Endothelial cell of umbilical vein (primary cell): ENCODE results near the gene THSD4. TPM values are rescaled to one million over a fixed set of nuclear protein-coding genes. Genes with fewer than 3 reads are reported as not detected.
A peak's percentile ranks its signal among the peaks of the same experiment; 100 is the strongest.

ENCODE experiments used
- BruUV-seq: library from RNA; stranded (reverse); fragments of 400-500 nt; replicated peaks from 2 replicates; lab custom pipeline; 2021; lab: Mats Ljungman, UMichigan
- CTCF ChIA-PET: fragments of 300-600, 350-600 bp; sonication (Branson Sonifier 250); formaldehyde crosslinking; loops from one replicate; lab custom pipeline; 2021; ENCODE audit warnings: antibody characterized with exemption, inconsistent platforms; lab: Charles Lee
- POLR2A ChIA-PET: fragments of 300-600, 350-600 bp; sonication (Branson Sonifier 250); formaldehyde crosslinking; loops from one replicate; lab custom pipeline; 2021; ENCODE audit warnings: antibody characterized with exemption, inconsistent platforms; lab: Charles Lee
- DNase-seq: peaks from one replicate; pipeline ENCODE4 v3.0.0-alpha.2; 2011; ENCODE audit warnings: low read depth, low spot score
- FAIRE-seq: peaks from 2 replicates; lab custom pipeline; 2011; peaks lifted over from hg19 to GRCh38; lab: Jason Lieb, UNC
- H2AFZ ChIP-seq: 2 replicates; pipeline ENCODE4 v1.6.0; 2012; ENCODE audit warnings: low read depth, low read length, control low read depth, inconsistent platforms
- H3K27ac ChIP-seq: 2 replicates; pipeline ENCODE4 v1.5.1; 2011; ENCODE audit warnings: low read depth, mild to moderate bottlenecking, control low read depth, low read length, moderate library complexity; ENCODE audit not compliant: insufficient read depth
- H3K27me3 ChIP-seq, 2 experiments: 2 replicates each; pipeline versions ENCODE4 v1.6.0 to v1.6.1; 2011; ENCODE audit warnings: low read length in 2 of 2, mixed read lengths in 1 of 2; ENCODE audit not compliant: control insufficient read depth in 2 of 2, insufficient read depth in 2 of 2
- H3K36me3 ChIP-seq, 2 experiments: 2 replicates in 1 of 2; 3 replicates in 1 of 2; pipeline ENCODE4 v1.5.1; 2011; ENCODE audit warnings: low read length in 2 of 2, mild to moderate bottlenecking in 1 of 2, moderate library complexity in 1 of 2; ENCODE audit not compliant: control insufficient read depth in 2 of 2, insufficient read depth in 2 of 2; ENCODE audit errors: extremely low read depth in 1 of 2
- H3K4me1 ChIP-seq: 3 replicates; pipeline ENCODE4 v1.5.1; 2011; ENCODE audit warnings: mild to moderate bottlenecking, low read length; ENCODE audit not compliant: control insufficient read depth, insufficient read depth; ENCODE audit errors: extremely low read depth
- H3K4me2 ChIP-seq: 2 replicates; pipeline ENCODE4 v1.6.1; 2011; ENCODE audit warnings: low read length, control low read depth, mixed read lengths; ENCODE audit not compliant: insufficient read depth
- H3K4me3 ChIP-seq, 3 experiments: fragments of 200-600 bp in 1 of 3; sonication (generic), shearing (Covaris generic) in 1 of 3; replicated peaks in 1 of 3; 2 replicates each; pipeline ENCODE4 v1.5.1; 2011 to 2016; ENCODE audit warnings: control low read depth in 3 of 3, low read length in 3 of 3, mild to moderate bottlenecking in 2 of 3, inconsistent platforms in 1 of 3, low read depth in 1 of 3, moderate library complexity in 1 of 3; ENCODE audit not compliant: insufficient read depth in 1 of 3
- H3K79me2 ChIP-seq: 2 replicates; pipeline ENCODE4 v1.6.0; 2012; ENCODE audit warnings: low read length, inconsistent platforms; ENCODE audit not compliant: control insufficient read depth, insufficient read depth
- H3K9ac ChIP-seq: replicated peaks from 2 replicates; pipeline ENCODE3; 2011; ENCODE audit warnings: low read length, control low read depth; ENCODE audit not compliant: insufficient read depth; ENCODE audit errors: extremely low read depth
- H3K9me1 ChIP-seq: replicated peaks from 3 replicates; pipeline ENCODE4 v1.6.0; 2011; ENCODE audit warnings: mild to moderate bottlenecking, low read length; ENCODE audit not compliant: control insufficient read depth, insufficient read depth; ENCODE audit errors: extremely low read depth
- H3K9me3 ChIP-seq: replicated peaks from 2 replicates; pipeline ENCODE4 v1.5.1; 2012; ENCODE audit warnings: low read length, inconsistent platforms; ENCODE audit not compliant: control insufficient read depth, insufficient read depth
- H4K20me1 ChIP-seq: replicated peaks from 2 replicates; pipeline ENCODE3; 2011; ENCODE audit warnings: mild to moderate bottlenecking, low read length; ENCODE audit not compliant: control insufficient read depth, insufficient read depth; ENCODE audit errors: extremely low read depth
- CTCF ChIP-seq, 2 donors: IDR thresholded peaks; 1 replicate in 1 of 2; 2 replicates in 1 of 2; pipeline ENCODE4 v1.5.1; 2011; ENCODE audit warnings: low read length in 2 of 2, mild to moderate bottlenecking in 2 of 2, moderate library complexity in 2 of 2, control low read depth in 1 of 2, inconsistent platforms in 1 of 2, low read depth in 1 of 2; ENCODE audit not compliant: insufficient read depth in 1 of 2; ENCODE audit errors: extremely low read depth in 1 of 2
- EZH2 ChIP-seq: IDR thresholded peaks from 2 replicates; pipeline ENCODE4 v1.6.1; 2012; ENCODE audit warnings: borderline replicate concordance, low read depth, mild to moderate bottlenecking, moderate library complexity, low read length, inconsistent platforms; ENCODE audit not compliant: severe bottlenecking
- FOS ChIP-seq: IDR thresholded peaks from 2 replicates; pipeline ENCODE4 v1.6.1; 2011; ENCODE audit warnings: mild to moderate bottlenecking, low read length, moderate library complexity, borderline replicate concordance; ENCODE audit not compliant: insufficient read depth
- GATA2 ChIP-seq: IDR thresholded peaks from 2 replicates; pipeline ENCODE4 v1.7.0; 2011; ENCODE audit warnings: low read depth, mild to moderate bottlenecking, moderate library complexity, mixed read lengths, low read length; ENCODE audit not compliant: insufficient read length, insufficient read depth
- JUN ChIP-seq: IDR thresholded peaks from 2 replicates; pipeline ENCODE4 v1.6.1; 2011; ENCODE audit warnings: borderline replicate concordance, low read depth; ENCODE audit not compliant: insufficient read length, insufficient read depth
- MAX ChIP-seq: IDR thresholded peaks from 2 replicates; pipeline ENCODE4 v1.6.1; 2011; ENCODE audit not compliant: insufficient read depth, insufficient read length
- MYC ChIP-seq: IDR thresholded peaks from one replicate; pipeline ENCODE4 v1.6.1; 2011; ENCODE audit warnings: mild to moderate bottlenecking, low read depth, low read length
- POLR2A ChIP-seq: IDR thresholded peaks from 2 replicates; pipeline ENCODE4 v1.6.1; 2012; ENCODE audit warnings: low read depth, mild to moderate bottlenecking, control low read depth, low read length
- POLR2AphosphoS5 ChIP-seq: IDR thresholded peaks from 2 replicates; pipeline ENCODE4 v1.6.1; 2012; ENCODE audit warnings: low read depth, mild to moderate bottlenecking, control low read depth, low read length, moderate library complexity; ENCODE audit not compliant: insufficient read depth
- dilution Hi-C: fragments of 300-500 bp; cut with MboI; formaldehyde crosslinking; loops from one replicate; pipeline ENCODE4 v1.15.0; 2019; ENCODE audit warnings: low sequenced_read_pairs; ENCODE audit not compliant: extremely low pct_ligation_motif_present
- intact Hi-C: fragments of 100-400 bp; cut with micrococcal nuclease; formaldehyde crosslinking; loops from one replicate; pipeline ENCODE4 v1.10.0; 2022
- polyA plus RNA-seq, 4 experiments: library from polyadenylated mRNA; depleted of rRNA in 3 of 4; stranded (reverse) in 3 of 4; unstranded in 1 of 4; fragments of >200 nt; gene quantifications; 2 replicates each; pipeline versions ENCODE4 v1.2.1 to v1.2.3, GENCODE V29; 2011 to 2012; ENCODE audit warnings: missing spikeins in 1 of 4
- total RNA-seq: library from RNA; stranded (reverse); gene quantifications from 2 replicates; pipeline ENCODE4 v1.2.3, GENCODE V29; 2021

THSD4 gene
- total and polyA plus RNA-seq, 2 donors (not counting 3 experiments of a cell fraction or from before 2014, with no cell fraction given): 9.9 to 25.4 TPM

- no peaks in the 10 kb centered on the region for H3K79me2 ChIP-seq
- H3K27me3 ChIP-seq: no peaks in the 10 kb centered on the region
- ChIA-PET CTCF (interaction anchor here (1.6 to 3.9 kb wide), 2 partner anchors 20 to 80 kb away, joined by 5 to 25 read pairs; no protein-coding TSS in a partner anchor), POLR2A (no interaction called here)
- intact Hi-C loops: loop anchor here (1.0 to 2.0 kb wide), 2 partner anchors 76 to 268 kb away; no protein-coding TSS in a partner anchor
- no peaks in the 10 kb centered on the region for H3K9me3 ChIP-seq
- no peak overlapping the region for H3K4me3 ChIP-seq
- H3K27ac ChIP-seq: no peak overlapping the region
- dilution Hi-C loops: no loop called here
- FAIRE-seq (peak; percentile 55), DNase-seq (peak; percentile 59)
- H3K9me1 ChIP-seq: no peaks in the 10 kb centered on the region
- peaks cover 15% of the 10 kb centered on the region for H3K4me1 ChIP-seq
- no TSS peak for BruUV-seq
- TF ChIP-seq POLR2A (no peak), MYC (no peak), FOS (peak; percentile 51), POLR2AphosphoS5 (no peak), EZH2 (no peak), GATA2 (no peak), JUN (peak; percentile 42)
- peak overlapping the region; percentile 9 for H2AFZ ChIP-seq
- H3K4me2 ChIP-seq: peak overlapping the region; percentile 58
- no peaks in the 10 kb centered on the region for H3K36me3 ChIP-seq
- H4K20me1 ChIP-seq: no peaks in the 10 kb centered on the region
- no peak overlapping the region for H3K9ac ChIP-seq
Measured at GRCh38 chr15:71654720-71655174, 539.5 kb downstream of the THSD4 start.

DNA sequence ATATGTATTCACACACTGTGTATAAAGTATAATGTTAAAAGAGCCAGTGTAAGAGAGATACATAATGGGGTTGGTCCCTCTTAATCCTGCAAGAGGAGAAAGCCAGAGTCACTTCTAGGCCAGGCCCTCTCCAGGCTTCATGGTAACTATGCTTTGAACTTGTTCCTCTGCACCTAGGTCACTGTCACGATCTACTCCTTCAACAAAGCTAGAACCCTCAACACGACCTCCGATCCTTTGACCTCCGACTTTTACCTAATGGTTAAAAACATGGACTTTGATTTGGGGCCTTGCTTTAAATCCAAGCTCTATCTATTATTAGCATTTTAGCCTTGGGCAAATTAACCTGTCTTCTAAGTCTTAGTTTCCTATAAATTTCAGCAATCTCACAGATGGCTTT lies 541.2 kb downstream of the THSD4 start:
- Histone ChIP-seq H3K36me3 (no peaks in the 10 kb centered on the region), H3K9me3 (no peaks in the 10 kb centered on the region), H3K79me2 (no peaks in the 10 kb centered on the region), H3K9ac (no peak overlapping the region), H3K4me2 (no peak overlapping the region), H4K20me1 (no peaks in the 10 kb centered on the region), H3K27me3 (no peaks in the 10 kb centered on the region), H3K27ac (no peak overlapping the region), H3K4me1 (peaks cover 15% of the 10 kb centered on the region), H3K4me3 (no peak overlapping the region), H2AFZ (no peak overlapping the region), H3K9me1 (no peaks in the 10 kb centered on the region)
- POLR2A ChIA-PET: no interaction called here
- dilution Hi-C loops (no loop called here), intact Hi-C loops (no loop called here)
- BruUV-seq: no TSS peak
- DNase-seq (no peak), FAIRE-seq (no peak)
- CTCF ChIA-PET: no interaction called here
- TF ChIP-seq JUN: no peak
- no peak for TF ChIP-seq FOS
- TF ChIP-seq MAX: no peak
- no peak for TF ChIP-seq EZH2
- no peak for TF ChIP-seq POLR2AphosphoS5
- TF ChIP-seq CTCF (IDR thresholded peaks at IDR 0.05; ENCODE audit: extremely low read depth in 1 of 2, insufficient read depth in 1 of 2, low read depth in 1 of 2, low read length in 2 of 2): no peak
- no peak for TF ChIP-seq GATA2
- TF ChIP-seq MYC: no peak
- TF ChIP-seq POLR2A: no peak
